ENCODE results near the gene VAMP8. TPM values are rescaled to one million over a fixed set of nuclear protein-coding genes. Genes with fewer than 3 reads are reported as not detected.

The VAMP8 gene
- total RNA-seq, 1 donor from 2014 or later: 3.8 TPM

- Mint-ChIP-seq H3K36me3 (ENCODE audit: unreplicated experiment) (peaks cover 31% of the 10 kb centered on the region), H3K4me3 (ENCODE audit: unreplicated experiment) (no peak overlapping the region), H3K4me1 (ENCODE audit: unreplicated experiment) (peaks cover 10% of the 10 kb centered on the region), H3K9me3 (ENCODE audit: unreplicated experiment) (no peaks in the 10 kb centered on the region), H3K27me3 (ENCODE audit: unreplicated experiment) (no peaks in the 10 kb centered on the region), H3K27ac (ENCODE audit: unreplicated experiment) (peak overlapping the region; percentile 77)
- TF ChIP-seq CTCF (IDR thresholded peaks at IDR 0.05): no peak
- DNase-seq (ENCODE audit: extremely low spot score, unreplicated experiment): no peak
These were observed 26.9 kb upstream of the VAMP8 start for GRCh38 chr2:85550486-85550885.

- no peaks in the 10 kb centered on the region for H3K27me3 Mint-ChIP-seq (ENCODE audit: unreplicated experiment)
- H3K27ac Mint-ChIP-seq (ENCODE audit: unreplicated experiment): no peak overlapping the region
- no peak overlapping the region for H3K4me3 Mint-ChIP-seq (ENCODE audit: unreplicated experiment)
- peaks cover 31% of the 10 kb centered on the region for H3K36me3 Mint-ChIP-seq (ENCODE audit: unreplicated experiment)
- no peaks in the 10 kb centered on the region for H3K9me3 Mint-ChIP-seq (ENCODE audit: unreplicated experiment)
- TF ChIP-seq CTCF (IDR thresholded peaks at IDR 0.05): peak; percentile 93
- peak; percentile 90 for DNase-seq (ENCODE audit: extremely low spot score, unreplicated experiment)
- H3K4me1 Mint-ChIP-seq (ENCODE audit: unreplicated experiment): peaks cover 10% of the 10 kb centered on the region
These were observed 25.4 kb upstream of the VAMP8 start for GRCh38 chr2:85551698-85552678.

GRCh38 chr2:85553184-85553583 is 24.2 kb upstream of the VAMP8 start:
- no peak for TF ChIP-seq CTCF (IDR thresholded peaks at IDR 0.05)
- peaks cover 10% of the 10 kb centered on the region for H3K4me1 Mint-ChIP-seq (ENCODE audit: unreplicated experiment)
- H3K36me3 Mint-ChIP-seq (ENCODE audit: unreplicated experiment): peaks cover 37% of the 10 kb centered on the region
- DNase-seq (ENCODE audit: extremely low spot score, unreplicated experiment): no peak
- H3K4me3 Mint-ChIP-seq (ENCODE audit: unreplicated experiment): no peak overlapping the region
- no peaks in the 10 kb centered on the region for H3K27me3 Mint-ChIP-seq (ENCODE audit: unreplicated experiment)
- no peak overlapping the region for H3K27ac Mint-ChIP-seq (ENCODE audit: unreplicated experiment)
- H3K9me3 Mint-ChIP-seq (ENCODE audit: unreplicated experiment): no peaks in the 10 kb centered on the region

GRCh38 chr2:85554980-85555612 is 22.3 kb upstream of the VAMP8 start:
- Mint-ChIP-seq H3K36me3 (ENCODE audit: unreplicated experiment) (peaks cover 37% of the 10 kb centered on the region), H3K27me3 (ENCODE audit: unreplicated experiment) (no peaks in the 10 kb centered on the region), H3K4me1 (ENCODE audit: unreplicated experiment) (peaks cover 11% of the 10 kb centered on the region), H3K4me3 (ENCODE audit: unreplicated experiment) (no peak overlapping the region), H3K9me3 (ENCODE audit: unreplicated experiment) (no peaks in the 10 kb centered on the region), H3K27ac (ENCODE audit: unreplicated experiment) (no peak overlapping the region)
- no peak for TF ChIP-seq CTCF (IDR thresholded peaks at IDR 0.05)
- no peak for DNase-seq (ENCODE audit: extremely low spot score, unreplicated experiment)

- Mint-ChIP-seq H3K4me1 (ENCODE audit: unreplicated experiment) (peaks cover 24% of the 10 kb centered on the region), H3K27ac (ENCODE audit: unreplicated experiment) (no peak overlapping the region), H3K27me3 (ENCODE audit: unreplicated experiment) (no peaks in the 10 kb centered on the region), H3K9me3 (ENCODE audit: unreplicated experiment) (no peaks in the 10 kb centered on the region), H3K4me3 (ENCODE audit: unreplicated experiment) (no peak overlapping the region), H3K36me3 (ENCODE audit: unreplicated experiment) (peaks cover 28% of the 10 kb centered on the region)
- DNase-seq (ENCODE audit: extremely low spot score, unreplicated experiment): no peak
- no peak for TF ChIP-seq CTCF (IDR thresholded peaks at IDR 0.05)
These were observed 20.3 kb upstream of the VAMP8 start for GRCh38 chr2:85557130-85557529.

Data from osteocyte (in vitro differentiated cells).